ENCODE results near the gene SULF2. TPM values are rescaled to one million over a fixed set of nuclear protein-coding genes. Genes with fewer than 3 reads are reported as not detected.

SULF2 gene
- total RNA-seq, 2 experiments from 2014 or later: 0.47 to 0.50 TPM

- H3K27ac Mint-ChIP-seq: no peak overlapping the region
- H3K36me3 Mint-ChIP-seq (ENCODE audit: low read depth): no peaks in the 10 kb centered on the region
- ATAC-seq (no peak), DNase-seq (no peak)
- no peaks in the 10 kb centered on the region for H3K27me3 Mint-ChIP-seq
- POLR2A ChIA-PET: interaction anchor here (1.0 kb wide), 1 partner anchor 9 kb away, joined by 3 read pairs; no protein-coding TSS in a partner anchor
- H3K4me1 Mint-ChIP-seq (ENCODE audit: low read depth): no peaks in the 10 kb centered on the region
- TF ChIP-seq CTCF (IDR thresholded peaks at IDR 0.05): no peak
- no peaks in the 10 kb centered on the region for H3K9me3 Mint-ChIP-seq
- H3K4me3 Mint-ChIP-seq: no peak overlapping the region
- intact Hi-C loops (cut with micrococcal nuclease): no loop called here
- CTCF ChIA-PET: interaction anchor here (1.1 to 1.3 kb wide), 3 partner anchors 9 to 947 kb away, joined by 3 to 6 read pairs (median 4); no protein-coding TSS in a partner anchor
These were observed 112.2 kb downstream of the SULF2 start for GRCh38 chr20:47672886-47673670.

DNA sequence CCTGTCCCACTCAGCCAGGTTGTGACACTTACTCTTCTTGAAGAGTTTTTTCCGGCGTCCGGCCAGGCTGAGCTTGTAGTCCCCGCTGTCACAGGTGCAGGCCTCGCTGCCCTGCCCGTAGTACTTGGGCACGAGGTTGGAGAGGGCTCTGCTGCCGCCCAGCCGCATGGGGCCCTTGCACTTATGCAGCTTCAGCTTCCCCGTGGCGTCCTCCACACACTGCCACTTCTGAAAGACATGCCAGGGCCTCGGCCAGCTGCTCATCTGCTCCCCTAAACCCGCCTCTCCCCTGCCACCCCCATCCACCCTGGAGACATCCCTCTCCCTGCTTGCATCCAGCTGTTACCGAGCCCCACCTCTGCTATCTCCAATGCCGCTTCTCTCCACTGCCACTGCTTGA, 113.1 kb downstream of the SULF2 start:
- H3K36me3 Mint-ChIP-seq (ENCODE audit: low read depth): no peaks in the 10 kb centered on the region
- POLR2A ChIA-PET: interaction anchor here (0.6 kb wide), 1 partner anchor 135 kb away, joined by 3 read pairs; no protein-coding TSS in a partner anchor
- no peaks in the 10 kb centered on the region for H3K4me1 Mint-ChIP-seq (ENCODE audit: low read depth)
- DNase-seq (no peak), ATAC-seq (no peak)
- no peak overlapping the region for H3K4me3 Mint-ChIP-seq
- intact Hi-C loops (cut with micrococcal nuclease): no loop called here
- H3K27me3 Mint-ChIP-seq: no peaks in the 10 kb centered on the region
- no peak for TF ChIP-seq CTCF (IDR thresholded peaks at IDR 0.05)
- no peak overlapping the region for H3K27ac Mint-ChIP-seq
- H3K9me3 Mint-ChIP-seq: no peaks in the 10 kb centered on the region
- CTCF ChIA-PET: interaction anchor here (1.1 to 1.3 kb wide), 3 partner anchors 8 to 948 kb away, joined by 3 to 6 read pairs (median 4); no protein-coding TSS in a partner anchor

DNA sequence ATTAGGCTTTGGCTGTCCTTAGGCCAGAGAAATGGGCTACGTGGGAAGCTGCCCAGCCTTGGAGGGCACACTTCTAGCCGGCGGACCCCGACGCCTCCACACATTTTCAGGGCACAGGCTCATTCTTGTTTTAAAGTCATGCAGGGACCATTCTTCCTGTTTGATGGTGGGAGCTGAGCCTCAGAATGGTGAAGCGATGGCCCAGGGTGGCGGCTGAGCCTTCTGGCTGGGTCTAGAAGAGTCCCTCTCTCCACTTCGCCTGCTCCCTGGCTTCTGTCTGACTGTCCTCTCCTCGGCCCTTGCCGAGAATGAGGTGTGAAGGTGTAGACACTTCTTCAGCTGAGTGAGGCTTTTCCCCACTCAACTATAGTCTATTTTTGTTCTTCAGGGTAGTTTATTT, 114.4 kb downstream of the SULF2 start:
- DNase-seq: no peak
- ChIA-PET CTCF (no interaction called here), POLR2A (interaction anchor here (1.2 kb wide), 1 partner anchor 8 kb away, joined by 4 read pairs; no protein-coding TSS in a partner anchor)
- no peak overlapping the region for H3K4me3 Mint-ChIP-seq
- TF ChIP-seq CTCF (IDR thresholded peaks at IDR 0.05): no peak
- no peak overlapping the region for H3K27ac Mint-ChIP-seq
- H3K9me3 Mint-ChIP-seq: no peaks in the 10 kb centered on the region
- no peak for ATAC-seq
- H3K27me3 Mint-ChIP-seq: no peaks in the 10 kb centered on the region
- no peaks in the 10 kb centered on the region for H3K4me1 Mint-ChIP-seq (ENCODE audit: low read depth)
- intact Hi-C loops (cut with micrococcal nuclease): no loop called here
- H3K36me3 Mint-ChIP-seq (ENCODE audit: low read depth): no peaks in the 10 kb centered on the region

DNA sequence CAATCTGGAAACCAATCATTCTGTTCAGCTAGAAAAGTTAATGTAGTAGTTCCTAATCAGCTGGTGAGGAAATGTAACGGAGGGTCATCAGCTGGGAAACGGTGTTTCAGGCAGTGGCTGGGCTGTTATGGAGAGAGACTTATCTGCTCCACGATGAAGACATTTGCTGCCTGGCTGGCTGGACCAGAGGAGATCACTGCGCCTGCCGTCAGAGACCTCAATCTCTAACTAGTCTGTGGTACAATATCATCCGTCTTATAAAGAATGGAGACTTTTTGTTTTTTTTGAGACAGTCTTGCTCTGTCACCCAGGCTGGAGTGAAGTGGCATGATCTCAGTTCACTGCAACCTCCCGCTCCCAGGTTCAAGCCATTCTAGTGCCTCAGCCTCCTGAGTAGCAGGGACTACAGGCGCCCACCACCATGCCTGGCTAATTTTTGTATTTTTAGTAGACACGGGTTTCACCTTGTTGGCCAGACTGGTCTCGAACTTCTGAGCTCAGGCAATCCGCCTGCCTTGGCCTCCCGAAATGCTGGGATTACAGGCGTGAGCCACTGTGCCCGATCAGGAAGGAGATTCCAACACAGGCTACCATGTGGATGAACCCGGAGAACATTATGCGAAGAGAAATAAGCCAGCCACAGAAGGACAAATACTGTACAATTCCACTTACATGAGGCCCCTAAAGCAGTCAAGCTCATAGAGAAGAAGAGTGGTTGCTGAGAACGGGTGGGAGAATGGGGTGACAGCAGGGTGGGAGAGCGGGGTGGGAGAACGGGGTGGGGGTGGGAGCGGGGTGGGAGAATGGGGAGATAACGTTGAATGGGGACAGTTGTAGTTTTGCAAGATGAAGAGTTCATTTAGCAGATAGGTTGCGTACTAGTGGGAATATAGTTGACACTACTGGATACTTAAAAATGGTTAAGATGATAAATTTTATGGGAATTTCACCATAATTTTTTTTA, 115.1 kb downstream of the SULF2 start:
- no peak overlapping the region for H3K27ac Mint-ChIP-seq
- H3K4me1 Mint-ChIP-seq (ENCODE audit: low read depth): no peaks in the 10 kb centered on the region
- H3K4me3 Mint-ChIP-seq: no peak overlapping the region
- no peaks in the 10 kb centered on the region for H3K36me3 Mint-ChIP-seq (ENCODE audit: low read depth)
- CTCF ChIA-PET: no interaction called here
- no peaks in the 10 kb centered on the region for H3K27me3 Mint-ChIP-seq
- no peak for TF ChIP-seq CTCF (IDR thresholded peaks at IDR 0.05)
- POLR2A ChIA-PET: interaction anchor here (0.6 to 1.2 kb wide), 3 partner anchors 7 to 463 kb away, joined by 3 to 4 read pairs (median 4); no protein-coding TSS in a partner anchor
- no peak for ATAC-seq
- no peaks in the 10 kb centered on the region for H3K9me3 Mint-ChIP-seq
- DNase-seq: no peak
- intact Hi-C loops (cut with micrococcal nuclease): no loop called here
